ENCODE data around the gene GAST. TPM values are rescaled to one million over a fixed set of nuclear protein-coding genes. Genes with fewer than 3 reads are reported as not detected.
"Not testable (repeated sequence)": the region's sequence is repeated elsewhere in the genome, so short reads cannot be mapped to it uniquely, and the experiment has no call there.

GAST gene
- total RNA-seq, 1 donor from 2014 or later, result not detected

GRCh38 chr17:41683441-41684007 is 28.6 kb upstream of the GAST start:
- no peak for DNase-seq (ENCODE audit: low spot score)

- no peak for DNase-seq (ENCODE audit: low spot score)
These were observed 28.1 kb upstream of the GAST start for GRCh38 chr17:41684035-41684434.

GRCh38 chr17:41685753-41686152 is 26.4 kb upstream of the GAST start:
- not testable (repeated sequence) for DNase-seq (ENCODE audit: low spot score)

GRCh38 chr17:41686281-41686680 is 25.9 kb upstream of the GAST start:
- DNase-seq (ENCODE audit: low spot score), result no peak

- DNase-seq (ENCODE audit: low spot score), result no peak
These were observed 24.1 kb upstream of the GAST start for GRCh38 chr17:41687828-41688640.

- DNase-seq (ENCODE audit: low spot score), result peak; percentile 100
These were observed 23.3 kb upstream of the GAST start, which contains the start of gene EIF1 for GRCh38 chr17:41688641-41689496. EIF1 (plus strand) TSS chr17:41688885; CDS start chr17:41689039, 154 bp downstream.

- DNase-seq (ENCODE audit: low spot score), result no peak
These were observed 22.4 kb upstream of the GAST start for GRCh38 chr17:41689497-41690299.

GRCh38 chr17:41690497-41690896 is 21.6 kb upstream of the GAST start:
- no peak for DNase-seq (ENCODE audit: low spot score)

GRCh38 chr17:41691031-41691777 is 20.9 kb upstream of the GAST start:
- no peak for DNase-seq (ENCODE audit: low spot score)

- no peak for DNase-seq (ENCODE audit: low spot score)
These were observed 19.2 kb upstream of the GAST start for GRCh38 chr17:41692722-41693521.

GRCh38 chr17:41695134-41695661 is 16.9 kb upstream of the GAST start:
- DNase-seq (ENCODE audit: low spot score), result no peak

- no peak for DNase-seq (ENCODE audit: low spot score)
These were observed 16.0 kb upstream of the GAST start for GRCh38 chr17:41695954-41696757.

- no peak for DNase-seq (ENCODE audit: low spot score)
These were observed 14.8 kb upstream of the GAST start for GRCh38 chr17:41697122-41697962.

- not testable (repeated sequence) for DNase-seq (ENCODE audit: low spot score)
These were observed 11.3 kb upstream of the GAST start for GRCh38 chr17:41700843-41701242.

GRCh38 chr17:41702712-41703111 is 9.4 kb upstream of the GAST start:
- DNase-seq (ENCODE audit: low spot score), result no peak

- DNase-seq (ENCODE audit: low spot score), result no peak
These were observed 6.7 kb upstream of the GAST start for GRCh38 chr17:41705271-41705991.

All from mesenteric fat pad (tissue), 1 donor.